ENCODE measurements around the gene DPEP1. TPM values are rescaled to one million over a fixed set of nuclear protein-coding genes. Genes with fewer than 3 reads are reported as not detected.
A peak's percentile ranks its signal among the peaks of the same experiment; 100 is the strongest.

The DPEP1 gene
- total and polyA plus RNA-seq, 8 donors: 0.31 to 10.4 (median 6.9) TPM

DNA sequence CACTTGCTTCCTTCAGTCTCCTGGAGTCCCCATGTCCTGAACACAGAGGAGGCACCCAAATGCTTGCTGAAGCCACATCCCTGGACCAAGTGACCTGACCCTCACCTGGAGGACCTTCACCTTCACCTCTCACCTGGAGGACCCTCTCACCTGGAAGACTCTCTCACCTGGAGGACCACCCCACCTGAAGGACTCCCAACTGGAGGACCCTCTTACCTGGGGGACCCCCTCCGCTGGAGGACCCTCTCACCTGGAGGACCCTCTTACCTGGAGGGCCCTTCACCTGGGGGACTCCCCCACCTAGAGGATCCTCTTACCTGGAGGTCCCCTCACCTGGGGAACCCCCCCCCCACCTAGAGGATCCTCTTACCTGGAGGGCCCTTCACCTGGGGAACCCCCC lies 72.5 kb downstream of the DPEP1 start:
- Histone ChIP-seq H3K36me3 (peaks cover 0 to 17% of the 10 kb centered on the region in 2 donors), H3K27me3 (no peaks in the 10 kb centered on the region), H3K27ac (no peak overlapping the region), H3K4me3 (no peak overlapping the region), H3K4me1 (peaks cover 8 to 13% of the 10 kb centered on the region in 2 donors), H3K9me3 (no peaks in the 10 kb centered on the region)
- TF ChIP-seq, protein P1, sequence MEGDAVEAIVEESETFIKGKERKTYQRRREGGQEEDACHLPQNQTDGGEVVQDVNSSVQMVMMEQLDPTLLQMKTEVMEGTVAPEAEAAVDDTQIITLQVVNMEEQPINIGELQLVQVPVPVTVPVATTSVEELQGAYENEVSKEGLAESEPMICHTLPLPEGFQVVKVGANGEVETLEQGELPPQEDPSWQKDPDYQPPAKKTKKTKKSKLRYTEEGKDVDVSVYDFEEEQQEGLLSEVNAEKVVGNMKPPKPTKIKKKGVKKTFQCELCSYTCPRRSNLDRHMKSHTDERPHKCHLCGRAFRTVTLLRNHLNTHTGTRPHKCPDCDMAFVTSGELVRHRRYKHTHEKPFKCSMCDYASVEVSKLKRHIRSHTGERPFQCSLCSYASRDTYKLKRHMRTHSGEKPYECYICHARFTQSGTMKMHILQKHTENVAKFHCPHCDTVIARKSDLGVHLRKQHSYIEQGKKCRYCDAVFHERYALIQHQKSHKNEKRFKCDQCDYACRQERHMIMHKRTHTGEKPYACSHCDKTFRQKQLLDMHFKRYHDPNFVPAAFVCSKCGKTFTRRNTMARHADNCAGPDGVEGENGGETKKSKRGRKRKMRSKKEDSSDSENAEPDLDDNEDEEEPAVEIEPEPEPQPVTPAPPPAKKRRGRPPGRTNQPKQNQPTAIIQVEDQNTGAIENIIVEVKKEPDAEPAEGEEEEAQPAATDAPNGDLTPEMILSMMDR (IDR thresholded peaks at IDR 0.05): no peak
- intact Hi-C loops (cut with DNase I): loop anchor here in 1 of 2 donors (10.0 kb wide), 1 partner anchor 59 kb away; no protein-coding TSS in a partner anchor
- DNase-seq (peak in 1 of 4 donors; percentile 32), ATAC-seq (no peak)

DNA sequence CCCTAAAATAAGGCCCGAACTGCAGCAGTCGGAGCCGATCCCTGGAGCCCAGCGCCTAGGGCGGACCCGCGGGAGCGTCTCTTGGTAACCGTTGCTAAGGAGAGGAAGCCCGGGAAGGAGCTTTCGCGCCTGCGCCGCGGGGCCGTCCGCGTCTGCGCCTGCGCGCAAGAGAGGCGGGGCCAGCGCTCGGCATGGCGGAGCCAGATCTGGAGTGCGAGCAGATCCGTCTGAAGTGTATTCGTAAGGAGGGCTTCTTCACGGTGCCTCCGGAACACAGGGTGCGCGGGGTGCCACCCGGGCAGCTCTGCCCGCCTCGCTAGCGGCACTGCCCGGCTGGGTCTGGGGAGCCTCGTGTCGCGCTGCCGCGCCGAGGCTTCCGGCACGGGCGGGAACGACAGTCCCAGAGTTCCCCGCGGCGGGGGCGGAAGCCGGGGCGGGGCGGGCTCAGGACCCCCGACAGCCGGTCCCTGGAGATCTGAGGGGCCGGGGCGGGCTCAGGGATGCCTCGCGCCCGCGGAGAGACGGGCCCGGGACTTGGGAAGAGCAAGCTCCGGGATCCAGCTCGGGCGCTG lies 73.2 kb downstream of the DPEP1 start, which contains the start of gene CDK10:
Gene CDK10 (plus strand): TSS at position 170 of the 572 bp plus-strand sequence. CDS start 22 bp downstream, at position 192.
- Histone ChIP-seq H3K4me1 (peaks cover 8 to 13% of the 10 kb centered on the region in 2 donors), H3K27ac (peak within 1 kb of the TSS; percentile 80 to 82), H3K27me3 (no peaks in the 10 kb centered on the region), H3K36me3 (peaks cover 0 to 24% of the 10 kb centered on the region in 2 donors), H3K4me3 (peak within 1 kb of the TSS; percentile 71 to 97), H3K9me3 (no peaks in the 10 kb centered on the region)
- TF ChIP-seq, protein P1 (IDR thresholded peaks at IDR 0.05): no peak
- peak; percentile 92 for ATAC-seq
- peak; percentile 89 to 97 (median 95) for DNase-seq
- intact Hi-C loops (cut with DNase I): loop anchor here in 1 of 2 donors (10.0 kb wide), 1 partner anchor 58 kb away; no protein-coding TSS in a partner anchor

GRCh38 chr16:89687092-89687940 lies 73.9 kb downstream of the DPEP1 start:
- Histone ChIP-seq H3K4me3 (peak overlapping the region; percentile 71 to 97), H3K4me1 (peaks cover 8 to 13% of the 10 kb centered on the region in 2 donors), H3K36me3 (peaks cover 0 to 31% of the 10 kb centered on the region in 2 donors), H3K27ac (peak overlapping the region; percentile 80 to 82), H3K9me3 (no peaks in the 10 kb centered on the region), H3K27me3 (no peaks in the 10 kb centered on the region)
- TF ChIP-seq, protein P1 (IDR thresholded peaks at IDR 0.05): no peak
- DNase-seq: peak in 2 of 4 donors; percentile 33 to 58
- ATAC-seq: peak; percentile 66
- intact Hi-C loops (cut with DNase I): loop anchor here in 1 of 2 donors (10.0 kb wide), 1 partner anchor 57 kb away; no protein-coding TSS in a partner anchor

Other genes with a start within 250 kb of the DPEP1 start
- gene ANKRD11, start 123.1 kb upstream of the DPEP1 start, total RNA-seq: 100 to 1,000 TPM in 1 of 2 donors, 10 to 100 TPM in 1; 98.2 to 123 TPM
- gene ANKRD11, start 123.1 kb upstream of the DPEP1 start, polyA plus RNA-seq (ENCODE audit: insufficient read length in 6 of 6): 100 to 1,000 TPM in 2 of 6 donors, 10 to 100 TPM in 4; 90.7 to 120 (median 98.2) TPM
- 10 to 100 TPM; 79.3 to 79.5 TPM for gene SPG7, start 105.2 kb upstream of the DPEP1 start, total RNA-seq
- gene SPG7, start 105.2 kb upstream of the DPEP1 start, polyA plus RNA-seq (ENCODE audit: insufficient read length in 6 of 6): 100 to 1,000 TPM; 113 to 148 (median 127) TPM
- gene RPL13, start 53.0 kb upstream of the DPEP1 start, total RNA-seq: 1,000 to 10,000 TPM; 1,639 to 1,736 TPM
- 1,000 to 10,000 TPM; 2,163 to 3,194 (median 2,462) TPM for gene RPL13, start 53.0 kb upstream of the DPEP1 start, polyA plus RNA-seq (ENCODE audit: insufficient read length in 6 of 6)
- 1 to 10 TPM in 1 of 2 donors, under 1 TPM in 1; 0.50 to 1.3 TPM for gene CPNE7, start 37.9 kb upstream of the DPEP1 start, total RNA-seq
- under 1 TPM in 5 of 6 donors, not detected in 1; 0.26 to 0.54 (median 0.35) TPM for gene CPNE7, start 37.9 kb upstream of the DPEP1 start, polyA plus RNA-seq (ENCODE audit: insufficient read length in 6 of 6)
- gene CHMP1A, start 44.1 kb downstream of the DPEP1 start, total RNA-seq: 10 to 100 TPM; 77.6 to 88.5 TPM
- gene CHMP1A, start 44.1 kb downstream of the DPEP1 start, polyA plus RNA-seq (ENCODE audit: insufficient read length in 6 of 6): 10 to 100 TPM; 60.8 to 91.5 (median 67.4) TPM
- gene SPATA33, start 44.2 kb downstream of the DPEP1 start, total RNA-seq: 10 to 100 TPM in 1 of 2 donors, 1 to 10 TPM in 1; 9.9 to 10.2 TPM
- 10 to 100 TPM; 12.7 to 15.7 (median 14.0) TPM for gene SPATA33, start 44.2 kb downstream of the DPEP1 start, polyA plus RNA-seq (ENCODE audit: insufficient read length in 6 of 6)
- gene CDK10, start 73.0 kb downstream of the DPEP1 start, total RNA-seq: 10 to 100 TPM; 74.8 to 93.1 TPM
- gene CDK10, start 73.0 kb downstream of the DPEP1 start, polyA plus RNA-seq (ENCODE audit: insufficient read length in 6 of 6): 100 to 1,000 TPM in 5 of 6 donors, 10 to 100 TPM in 1; 78.3 to 160 (median 110) TPM
- gene SPATA2L, start 88.1 kb downstream of the DPEP1 start, total RNA-seq: 10 to 100 TPM; 12.3 to 13.8 TPM
- gene SPATA2L, start 88.1 kb downstream of the DPEP1 start, polyA plus RNA-seq (ENCODE audit: insufficient read length in 6 of 6): 1 to 10 TPM; 2.4 to 6.1 (median 4.3) TPM
- gene VPS9D1, start 107.3 kb downstream of the DPEP1 start, total RNA-seq: 10 to 100 TPM; 14.3 to 19.0 TPM
- gene VPS9D1, start 107.3 kb downstream of the DPEP1 start, polyA plus RNA-seq (ENCODE audit: insufficient read length in 6 of 6): 10 to 100 TPM in 4 of 6 donors, 1 to 10 TPM in 2; 9.0 to 15.1 (median 11.6) TPM
- gene ZNF276, start 107.9 kb downstream of the DPEP1 start, total RNA-seq: 10 to 100 TPM; 22.1 to 28.1 TPM
- gene ZNF276, start 107.9 kb downstream of the DPEP1 start, polyA plus RNA-seq (ENCODE audit: insufficient read length in 6 of 6): 10 to 100 TPM; 24.8 to 45.2 (median 35.9) TPM
- 10 to 100 TPM; 17.1 to 25.9 TPM for gene FANCA, start 203.0 kb downstream of the DPEP1 start, total RNA-seq
- 10 to 100 TPM; 25.8 to 42.3 (median 36.1) TPM for gene FANCA, start 203.0 kb downstream of the DPEP1 start, polyA plus RNA-seq (ENCODE audit: insufficient read length in 6 of 6)
- 10 to 100 TPM in 1 of 2 donors, 1 to 10 TPM in 1; 9.1 to 12.3 TPM for gene SPIRE2, start 214.8 kb downstream of the DPEP1 start, total RNA-seq
- gene SPIRE2, start 214.8 kb downstream of the DPEP1 start, polyA plus RNA-seq (ENCODE audit: insufficient read length in 6 of 6): 10 to 100 TPM; 10.8 to 23.9 (median 13.3) TPM